Calu3 (cell line): ENCODE results near the gene PADI3. TPM values are rescaled to one million over a fixed set of nuclear protein-coding genes. Genes with fewer than 3 reads are reported as not detected.

ENCODE experiments used
- BruUV-seq: library from RNA; stranded (reverse); fragments of 400-500 nt; replicated peaks from 2 replicates; lab custom pipeline; 2021; lab: Mats Ljungman, UMichigan
- CTCF ChIA-PET: fragments of 300-600 bp; sonication (Branson Sonifier 250); formaldehyde crosslinking; loops from one replicate; lab custom pipeline; 2022; ENCODE audit warnings: antibody characterized with exemption; lab: Charles Lee
- DNase-seq: peaks from one replicate; pipeline ENCODE4 v3.0.0; 2022
- H3K27ac Mint-ChIP-seq: one replicate; pipeline ENCODE4 v1.8.0; 2022; ENCODE audit warnings: mixed read lengths; ENCODE audit not compliant: unreplicated experiment
- H3K27me3 Mint-ChIP-seq: one replicate; pipeline ENCODE4 v1.8.0; 2022; ENCODE audit warnings: mixed read lengths; ENCODE audit not compliant: unreplicated experiment
- H3K36me3 Mint-ChIP-seq: one replicate; pipeline ENCODE4 v1.8.0; 2022; ENCODE audit warnings: mild to moderate bottlenecking, moderate library complexity, mixed read lengths; ENCODE audit not compliant: insufficient read depth, unreplicated experiment
- H3K4me1 Mint-ChIP-seq: one replicate; pipeline ENCODE4 v1.8.0; 2022; ENCODE audit warnings: mild to moderate bottlenecking, low read depth, mixed read lengths; ENCODE audit not compliant: unreplicated experiment
- H3K4me3 Mint-ChIP-seq: one replicate; pipeline ENCODE4 v1.8.0; 2022; ENCODE audit warnings: mild to moderate bottlenecking, low read depth, moderate library complexity, mixed read lengths; ENCODE audit not compliant: unreplicated experiment
- H3K9me3 Mint-ChIP-seq: one replicate; pipeline ENCODE4 v1.8.0; 2022; ENCODE audit warnings: low read depth, mixed read lengths; ENCODE audit not compliant: unreplicated experiment
- CTCF ChIP-seq: fragments of 200-600 bp; IDR thresholded peaks from one replicate; pipeline ENCODE4 v1.8.0; 2022; ENCODE audit warnings: antibody characterized with exemption; ENCODE audit not compliant: unreplicated experiment
- intact Hi-C: fragments of 100-400 bp; cut with micrococcal nuclease; formaldehyde crosslinking; loops from one replicate; pipeline ENCODE4 v1.10.0; 2022; ENCODE audit not compliant: unreplicated experiment
- total RNA-seq: library from RNA; stranded (reverse); gene quantifications from 2 replicates; pipeline ENCODE4 v1.2.3, GENCODE V29; 2022

The PADI3 gene
- total RNA-seq, 1 experiment from 2014 or later, result 0.21 TPM

GRCh38 chr1:17314491-17314971, 65.6 kb downstream of the PADI3 start:
- Mint-ChIP-seq H3K4me1 (no peaks in the 10 kb centered on the region), H3K4me3 (no peak overlapping the region), H3K36me3 (no peaks in the 10 kb centered on the region), H3K9me3 (no peaks in the 10 kb centered on the region), H3K27me3 (peaks cover 13% of the 10 kb centered on the region), H3K27ac (no peak overlapping the region)
- intact Hi-C loops, result no loop called here
- no peak for TF ChIP-seq CTCF
- CTCF ChIA-PET, result no interaction called here
- DNase-seq, result no peak
- BruUV-seq, result no TSS peak

- Mint-ChIP-seq H3K4me3 (no peak overlapping the region), H3K9me3 (no peaks in the 10 kb centered on the region), H3K4me1 (no peaks in the 10 kb centered on the region), H3K27me3 (peaks cover 2% of the 10 kb centered on the region), H3K36me3 (no peaks in the 10 kb centered on the region), H3K27ac (no peak overlapping the region)
- no peak for DNase-seq
- no TSS peak for BruUV-seq
- TF ChIP-seq CTCF, result no peak
- CTCF ChIA-PET, result no interaction called here
- intact Hi-C loops, result no loop called here
Observed at GRCh38 chr1:17315542-17316130, 66.7 kb downstream of the PADI3 start.

GRCh38 chr1:17316704-17317103, 67.8 kb downstream of the PADI3 start:
- H3K27ac Mint-ChIP-seq, result no peak overlapping the region
- H3K9me3 Mint-ChIP-seq, result no peaks in the 10 kb centered on the region
- BruUV-seq, result no TSS peak
- DNase-seq, result no peak
- CTCF ChIA-PET, result no interaction called here
- TF ChIP-seq CTCF, result no peak
- H3K27me3 Mint-ChIP-seq, result no peaks in the 10 kb centered on the region
- no peaks in the 10 kb centered on the region for H3K36me3 Mint-ChIP-seq
- no peaks in the 10 kb centered on the region for H3K4me1 Mint-ChIP-seq
- intact Hi-C loops, result no loop called here
- H3K4me3 Mint-ChIP-seq, result no peak overlapping the region

GRCh38 chr1:17318262-17318661, 69.4 kb downstream of the PADI3 start:
- Mint-ChIP-seq H3K27me3 (no peaks in the 10 kb centered on the region), H3K27ac (no peak overlapping the region), H3K4me3 (no peak overlapping the region), H3K36me3 (no peaks in the 10 kb centered on the region), H3K9me3 (peaks cover 3% of the 10 kb centered on the region), H3K4me1 (no peaks in the 10 kb centered on the region)
- intact Hi-C loops, result no loop called here
- CTCF ChIA-PET, result no interaction called here
- no peak for DNase-seq
- no TSS peak for BruUV-seq
- TF ChIP-seq CTCF, result no peak
